ENCODE measurements around the gene ASPSCR1. TPM values are rescaled to one million over a fixed set of nuclear protein-coding genes. Genes with fewer than 3 reads are reported as not detected.

The ASPSCR1 gene
- total RNA-seq, 1 experiment from 2014 or later, result 60.4 TPM

GRCh38 chr17:82045936-82046484, 68.6 kb downstream of the ASPSCR1 start (continued):
- TF ChIP-seq CDX4 (CRISPR knock-in tag; IDR thresholded peaks at IDR 0.05; ENCODE audit: borderline replicate concordance) (no peak), ZNF423 (CRISPR knock-in tag; IDR thresholded peaks at IDR 0.05) (no peak), TEAD4 (CRISPR knock-in tag; IDR thresholded peaks at IDR 0.05) (no peak), JAZF1 (CRISPR knock-in tag; IDR thresholded peaks at IDR 0.05) (no peak), ZNF219 (CRISPR knock-in tag; IDR thresholded peaks at IDR 0.05; ENCODE audit: borderline replicate concordance) (no peak), FOXP4 (CRISPR knock-in tag; IDR thresholded peaks at IDR 0.05) (no peak), IRF1 (CRISPR knock-in tag; IDR thresholded peaks at IDR 0.05) (no peak), RELA (CRISPR knock-in tag; IDR thresholded peaks at IDR 0.05; ENCODE audit: borderline replicate concordance) (no peak), EMX1 (CRISPR knock-in tag; IDR thresholded peaks at IDR 0.05) (no peak)

GRCh38 chr17:82046903-82047302, 69.5 kb downstream of the ASPSCR1 start:
- DNase-seq (ENCODE audit: low spot score) (no peak), ATAC-seq (no peak)
- peaks cover 18% of the 10 kb centered on the region for H3K4me1 Mint-ChIP-seq
- TF ChIP-seq ZNF121 (CRISPR knock-in tag; IDR thresholded peaks at IDR 0.05) (no peak), TEAD4 (CRISPR knock-in tag; IDR thresholded peaks at IDR 0.05) (no peak), NR3C1 (CRISPR knock-in tag; conservative IDR thresholded peaks at IDR 0.05; ENCODE audit: low read depth) (no peak), MAX (CRISPR knock-in tag; IDR thresholded peaks at IDR 0.05) (no peak)
- no peak overlapping the region for H3K4me3 Mint-ChIP-seq
- no peak overlapping the region for H3K27ac Mint-ChIP-seq
- ChIA-PET CTCF (no interaction called here), POLR2A (no interaction called here)
- H3K36me3 Mint-ChIP-seq, result peaks cover 10% of the 10 kb centered on the region
- H3K9me3 Mint-ChIP-seq, result no peaks in the 10 kb centered on the region
- H3K27me3 Mint-ChIP-seq (ENCODE audit: low read depth), result no peaks in the 10 kb centered on the region; the same call in 1 of the 2 replicates

- no peak for TF ChIP-seq FOXJ3 (CRISPR knock-in tag; IDR thresholded peaks at IDR 0.05; ENCODE audit: borderline replicate concordance)
- no peak for TF ChIP-seq AFF4 (CRISPR knock-in tag; IDR thresholded peaks at IDR 0.05; ENCODE audit: borderline replicate concordance)
- no peak for TF ChIP-seq SMAD3 (CRISPR knock-in tag; IDR thresholded peaks at IDR 0.05; ENCODE audit: borderline replicate concordance)
- no peak for TF ChIP-seq CREB1 (CRISPR knock-in tag; IDR thresholded peaks at IDR 0.05)
- no peak for TF ChIP-seq EMX1 (CRISPR knock-in tag; IDR thresholded peaks at IDR 0.05)
- no peak for TF ChIP-seq HMGXB4 (CRISPR knock-in tag; IDR thresholded peaks at IDR 0.05)
- no peak for TF ChIP-seq ZBTB43 (CRISPR knock-in tag; IDR thresholded peaks at IDR 0.05)
- Mint-ChIP-seq H3K36me3 (peaks cover 10% of the 10 kb centered on the region), H3K4me1 (peaks cover 16% of the 10 kb centered on the region), H3K4me3 (no peak overlapping the region), H3K27ac (peak overlapping the region; percentile 57; the same call in 1 of the 2 replicates), H3K9me3 (no peaks in the 10 kb centered on the region), H3K27me3 (ENCODE audit: low read depth) (no peaks in the 10 kb centered on the region; the same call in 1 of the 2 replicates)
- DNase-seq (ENCODE audit: low spot score) (no peak), ATAC-seq (no peak)
- ChIA-PET CTCF (interaction anchor here (1.2 to 1.3 kb wide), 2 partner anchors 10 to 17 kb away, joined by 3 to 8 read pairs; partner anchors contain the start of gene DCXR), POLR2A (no interaction called here)
Observed at GRCh38 chr17:82047379-82047778, 70.0 kb downstream of the ASPSCR1 start.
